Activated naive CD8-positive, alpha-beta T cell treated with anti-CD3 and anti-CD28 coated beads, Interleukin-2, amount 10 ng/mL, durations not matched to agents 7 days and 5 days (primary cell): Measurements from ENCODE around the gene ANKRD49. TPM values are rescaled to one million over a fixed set of nuclear protein-coding genes. Genes with fewer than 3 reads are reported as not detected.
A peak's percentile ranks its signal among the peaks of the same experiment; 100 is the strongest.

Experiments
- ATAC-seq: fragments of 150-1000 bp; cut with Tn5 transposase; one replicate; pipeline ENCODE4 v1.10.0; 2021; ENCODE audit warnings: low read depth, moderate library complexity
- POLR2A ChIA-PET: fragments of 350-600 bp; sonication (Branson Sonifier 250); formaldehyde crosslinking; loops from one replicate; lab custom pipeline; 2021; ENCODE audit warnings: antibody characterized with exemption; lab: Charles Lee
- DNase-seq: peaks from one replicate; pipeline ENCODE4 v3.0.0; 2021
- H3K27ac Mint-ChIP-seq: one replicate; pipeline ENCODE4 v1.8.0; 2022; ENCODE audit warnings: mild to moderate bottlenecking, mixed read lengths
- H3K27me3 Mint-ChIP-seq: one replicate; pipeline ENCODE4 v1.8.0; 2022; ENCODE audit warnings: mild to moderate bottlenecking, moderate library complexity, mixed read lengths
- H3K36me3 Mint-ChIP-seq: one replicate; pipeline ENCODE4 v1.8.0; 2021; ENCODE audit warnings: mild to moderate bottlenecking, mixed read lengths
- H3K4me1 Mint-ChIP-seq: one replicate; pipeline ENCODE4 v1.8.0; 2021; ENCODE audit warnings: mixed read lengths
- H3K4me3 Mint-ChIP-seq: one replicate; pipeline ENCODE4 v1.8.0; 2022; ENCODE audit warnings: mild to moderate bottlenecking, moderate library complexity, mixed read lengths
- H3K9me3 Mint-ChIP-seq: one replicate; pipeline ENCODE4 v1.8.0; 2021; ENCODE audit warnings: mixed read lengths
- total RNA-seq, 2 experiments: library from RNA; stranded (reverse); gene quantifications; one replicate each; pipeline ENCODE4 v1.2.3, GENCODE V29; 2021

The ANKRD49 gene, protein sequence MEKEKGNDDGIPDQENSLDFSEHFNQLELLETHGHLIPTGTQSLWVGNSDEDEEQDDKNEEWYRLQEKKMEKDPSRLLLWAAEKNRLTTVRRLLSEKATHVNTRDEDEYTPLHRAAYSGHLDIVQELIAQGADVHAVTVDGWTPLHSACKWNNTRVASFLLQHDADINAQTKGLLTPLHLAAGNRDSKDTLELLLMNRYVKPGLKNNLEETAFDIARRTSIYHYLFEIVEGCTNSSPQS
- 10 to 100 TPM; 36.1 to 37.0 TPM for total RNA-seq

- Mint-ChIP-seq H3K36me3 (peaks cover 18% of the 10 kb centered on the region), H3K27me3 (no peaks in the 10 kb centered on the region), H3K4me1 (peaks cover 21% of the 10 kb centered on the region), H3K4me3 (peak within 1 kb of the TSS; percentile 92), H3K9me3 (no peaks in the 10 kb centered on the region), H3K27ac (peak within 1 kb of the TSS; percentile 85)
- ATAC-seq (peak; percentile 99), DNase-seq (peak; percentile 96)
- POLR2A ChIA-PET, result interaction anchor here (0.6 to 1.0 kb wide), 4 partner anchors 9 to 709 kb away, joined by 3 to 6 read pairs (median 4); partner anchors contain the start of genes MED17 and SRSF8
Measured at GRCh38 chr11:94493281-94494125, at the start of gene ANKRD49, which contains the start of gene MRE11. TSS of gene ANKRD49 (plus strand) at chr11:94493984. CDS start at chr11:94496694, 2,710 bp downstream. TSS of gene MRE11 (minus strand) at chr11:94493844. CDS start at chr11:94492801, 1,043 bp downstream.

- POLR2A ChIA-PET, result no interaction called here
- Mint-ChIP-seq H3K4me1 (peaks cover 6% of the 10 kb centered on the region), H3K36me3 (peaks cover 22% of the 10 kb centered on the region), H3K9me3 (no peaks in the 10 kb centered on the region), H3K27me3 (no peaks in the 10 kb centered on the region), H3K4me3 (no peak overlapping the region), H3K27ac (no peak overlapping the region)
- no peak for ATAC-seq
- no peak for DNase-seq
Measured at GRCh38 chr11:94445641-94446040, 48.1 kb upstream of the ANKRD49 start.

DNA sequence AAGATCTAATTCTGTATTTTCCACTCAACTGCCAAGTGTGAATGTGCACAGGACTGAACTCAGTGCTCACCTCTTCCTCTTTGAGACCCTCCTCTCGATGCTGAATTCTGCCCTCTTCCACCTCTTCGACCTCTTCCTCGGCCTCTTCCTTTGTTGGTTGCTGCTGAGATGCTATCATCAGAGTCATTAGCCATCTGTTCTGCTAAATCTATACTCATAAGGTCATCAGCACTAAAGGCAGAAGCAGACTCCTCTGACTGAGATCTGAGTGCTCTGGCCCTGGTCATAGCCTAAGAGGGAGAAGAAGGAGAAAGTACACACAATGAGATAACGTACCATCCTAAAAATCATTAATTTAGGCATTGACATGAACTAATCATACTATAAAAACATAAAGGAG is 46.6 kb upstream of the ANKRD49 start:
- Mint-ChIP-seq H3K27ac (no peak overlapping the region), H3K4me1 (no peaks in the 10 kb centered on the region), H3K36me3 (peaks cover 18% of the 10 kb centered on the region), H3K27me3 (no peaks in the 10 kb centered on the region), H3K4me3 (no peak overlapping the region), H3K9me3 (no peaks in the 10 kb centered on the region)
- POLR2A ChIA-PET, result no interaction called here
- no peak for ATAC-seq
- DNase-seq, result no peak

GRCh38 chr11:94449029-94449428 is 44.8 kb upstream of the ANKRD49 start:
- Mint-ChIP-seq H3K4me1 (no peaks in the 10 kb centered on the region), H3K27ac (no peak overlapping the region), H3K4me3 (no peak overlapping the region), H3K36me3 (peaks cover 22% of the 10 kb centered on the region), H3K27me3 (no peaks in the 10 kb centered on the region), H3K9me3 (no peaks in the 10 kb centered on the region)
- POLR2A ChIA-PET, result no interaction called here
- DNase-seq (no peak), ATAC-seq (no peak)

DNA sequence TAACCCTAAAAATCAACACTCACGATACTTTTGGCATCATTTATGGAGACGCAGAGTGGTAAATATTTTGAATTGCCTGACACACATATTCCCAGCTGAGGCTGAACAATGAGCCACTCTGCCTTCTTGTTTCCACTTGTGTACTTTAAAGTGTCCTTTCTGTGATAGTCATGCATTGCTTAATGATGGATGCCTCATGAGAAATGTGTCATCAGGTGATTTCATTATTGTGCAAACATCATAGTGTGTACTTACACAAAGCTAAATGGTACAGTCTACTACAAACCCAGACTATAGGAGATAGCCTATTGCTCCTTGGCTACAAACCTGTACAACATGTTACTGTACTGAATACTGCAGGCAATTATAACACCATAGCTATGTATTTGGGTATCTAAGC is 44.3 kb upstream of the ANKRD49 start:
- no peak for DNase-seq
- no peak overlapping the region for H3K27ac Mint-ChIP-seq
- no peaks in the 10 kb centered on the region for H3K9me3 Mint-ChIP-seq
- ATAC-seq, result no peak
- H3K27me3 Mint-ChIP-seq, result no peaks in the 10 kb centered on the region
- peaks cover 18% of the 10 kb centered on the region for H3K36me3 Mint-ChIP-seq
- no peaks in the 10 kb centered on the region for H3K4me1 Mint-ChIP-seq
- H3K4me3 Mint-ChIP-seq, result no peak overlapping the region
- POLR2A ChIA-PET, result no interaction called here

DNA sequence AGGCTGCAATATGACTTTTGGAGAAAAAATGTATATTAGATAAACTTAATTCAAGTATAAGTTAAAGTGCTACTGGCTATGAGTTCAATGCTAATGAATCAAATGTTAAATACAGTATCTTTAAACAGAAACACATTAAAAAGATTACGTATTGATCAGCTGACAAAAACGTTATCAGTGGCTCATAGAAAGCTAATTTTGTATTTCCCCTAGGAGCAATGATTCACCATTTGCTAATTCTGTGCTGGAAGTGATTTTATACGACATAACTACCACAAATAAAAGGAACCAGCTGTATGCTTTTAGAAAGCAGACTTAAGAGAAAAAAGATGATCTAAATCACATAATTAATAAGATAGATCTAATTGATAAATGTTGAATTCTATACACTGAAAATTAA is 43.7 kb upstream of the ANKRD49 start:
- Mint-ChIP-seq H3K9me3 (no peaks in the 10 kb centered on the region), H3K4me1 (no peaks in the 10 kb centered on the region), H3K27ac (no peak overlapping the region), H3K4me3 (no peak overlapping the region), H3K36me3 (peaks cover 19% of the 10 kb centered on the region), H3K27me3 (no peaks in the 10 kb centered on the region)
- DNase-seq (no peak), ATAC-seq (no peak)
- POLR2A ChIA-PET, result no interaction called here

DNA sequence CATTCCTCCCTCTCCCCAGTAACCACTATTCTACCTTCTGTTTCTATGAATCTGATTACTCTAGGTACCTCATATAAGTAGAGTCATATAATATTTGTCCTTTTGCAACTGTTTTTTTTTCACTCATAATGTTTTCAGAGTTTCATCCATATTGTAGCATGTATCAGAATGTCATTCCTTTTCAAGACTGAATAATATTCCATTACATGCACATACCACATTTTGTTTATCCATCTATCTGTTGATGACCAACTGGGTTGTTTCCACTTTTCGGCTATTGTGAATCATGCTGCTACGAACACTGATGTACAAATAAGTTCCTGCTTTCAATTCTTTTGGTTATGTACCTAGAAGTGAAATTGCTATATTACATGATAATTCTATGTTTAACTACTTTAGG is 40.8 kb upstream of the ANKRD49 start:
- POLR2A ChIA-PET, result no interaction called here
- no peak overlapping the region for H3K27ac Mint-ChIP-seq

DNA sequence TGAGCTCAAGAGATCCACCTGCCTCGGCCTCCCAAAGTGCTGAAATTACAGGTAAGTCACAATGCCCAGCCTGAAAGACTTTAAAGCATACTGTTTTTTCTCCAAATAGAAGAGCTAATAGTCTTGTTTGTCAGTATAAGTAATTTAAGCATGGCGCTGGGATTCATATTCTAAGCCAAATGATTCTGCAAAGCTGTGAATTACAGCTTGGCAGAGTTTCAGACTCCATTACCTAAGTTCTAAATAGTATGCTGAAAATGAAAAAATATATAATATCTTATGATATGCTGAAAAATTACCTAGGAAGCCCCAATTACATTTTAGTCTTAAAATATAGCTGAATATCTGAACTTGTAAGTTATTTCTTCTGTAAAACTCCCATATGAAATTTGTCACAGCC is 39.5 kb upstream of the ANKRD49 start:
- Mint-ChIP-seq H3K36me3 (peaks cover 17% of the 10 kb centered on the region), H3K27ac (no peak overlapping the region), H3K4me3 (no peak overlapping the region), H3K27me3 (no peaks in the 10 kb centered on the region), H3K9me3 (no peaks in the 10 kb centered on the region), H3K4me1 (no peaks in the 10 kb centered on the region)
- POLR2A ChIA-PET, result no interaction called here
- DNase-seq, result no peak
- no peak for ATAC-seq

More for the DNA sequence above, 40.8 kb upstream of the ANKRD49 start:
- no peak for ATAC-seq
- peaks cover 18% of the 10 kb centered on the region for H3K36me3 Mint-ChIP-seq
- H3K9me3 Mint-ChIP-seq, result no peaks in the 10 kb centered on the region
- DNase-seq, result no peak
- no peaks in the 10 kb centered on the region for H3K4me1 Mint-ChIP-seq
- no peaks in the 10 kb centered on the region for H3K27me3 Mint-ChIP-seq
- no peak overlapping the region for H3K4me3 Mint-ChIP-seq

DNA sequence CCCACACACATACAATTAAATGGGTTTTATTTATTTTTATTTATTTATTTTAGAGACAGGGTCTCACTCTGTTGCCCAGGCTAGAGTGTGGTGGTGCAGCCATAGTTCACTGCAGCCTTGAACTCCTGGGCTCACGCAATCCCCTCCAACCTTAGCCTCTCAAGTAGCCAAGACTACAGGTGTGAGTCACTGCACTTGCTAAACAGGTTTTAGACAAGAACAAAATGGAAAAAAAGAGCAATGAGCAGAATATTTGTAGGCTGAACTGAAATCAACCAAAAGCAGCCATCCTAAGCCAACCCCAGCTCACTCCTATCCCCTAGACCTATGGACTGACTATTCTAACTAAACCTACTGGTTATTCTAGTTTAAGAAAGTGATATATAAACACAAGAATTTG is 37.9 kb upstream of the ANKRD49 start:
- no peak overlapping the region for H3K27ac Mint-ChIP-seq

GRCh38 chr11:94457118-94458029 is 36.4 kb upstream of the ANKRD49 start:
- DNase-seq, result no peak
- peaks cover 31% of the 10 kb centered on the region for H3K36me3 Mint-ChIP-seq
- no peak overlapping the region for H3K4me3 Mint-ChIP-seq
- no peaks in the 10 kb centered on the region for H3K27me3 Mint-ChIP-seq
- no peaks in the 10 kb centered on the region for H3K9me3 Mint-ChIP-seq
- POLR2A ChIA-PET, result no interaction called here
- H3K4me1 Mint-ChIP-seq, result no peaks in the 10 kb centered on the region
- H3K27ac Mint-ChIP-seq, result no peak overlapping the region
- no peak for ATAC-seq

More for the DNA sequence above, 37.9 kb upstream of the ANKRD49 start:
- Mint-ChIP-seq H3K9me3 (no peaks in the 10 kb centered on the region), H3K4me3 (no peak overlapping the region), H3K27me3 (no peaks in the 10 kb centered on the region), H3K36me3 (peaks cover 26% of the 10 kb centered on the region), H3K4me1 (no peaks in the 10 kb centered on the region)
- ATAC-seq (no peak), DNase-seq (no peak)
- POLR2A ChIA-PET, result no interaction called here

GRCh38 chr11:94459576-94459975 is 34.2 kb upstream of the ANKRD49 start:
- Mint-ChIP-seq H3K27ac (no peak overlapping the region), H3K4me1 (peaks cover 4% of the 10 kb centered on the region), H3K9me3 (no peaks in the 10 kb centered on the region), H3K27me3 (no peaks in the 10 kb centered on the region), H3K4me3 (no peak overlapping the region), H3K36me3 (peaks cover 41% of the 10 kb centered on the region)
- no peak for DNase-seq
- POLR2A ChIA-PET, result no interaction called here
- ATAC-seq, result no peak

GRCh38 chr11:94469416-94469815 is 24.4 kb upstream of the ANKRD49 start:
- no peaks in the 10 kb centered on the region for H3K9me3 Mint-ChIP-seq
- H3K4me3 Mint-ChIP-seq, result no peak overlapping the region
- H3K4me1 Mint-ChIP-seq, result peaks cover 15% of the 10 kb centered on the region
- H3K36me3 Mint-ChIP-seq, result peaks cover 36% of the 10 kb centered on the region
- H3K27me3 Mint-ChIP-seq, result no peaks in the 10 kb centered on the region
- ATAC-seq (no peak), DNase-seq (no peak)
- no peak overlapping the region for H3K27ac Mint-ChIP-seq
- POLR2A ChIA-PET, result no interaction called here
